ENCODE data around the gene MYMX. TPM values are rescaled to one million over a fixed set of nuclear protein-coding genes. Genes with fewer than 3 reads are reported as not detected.

The MYMX gene
- total RNA-seq, 1 experiment from 2014 or later, result not detected

- ATAC-seq (no peak), DNase-seq (ENCODE audit: low read depth, low spot score) (no peak)
- ChIA-PET CTCF (no interaction called here), RAD21 (ENCODE audit: low non-redundant PET in 1 of 2, low total read pairs in 2 of 2, uncharacterized antibody in 2 of 2, unreplicated experiment in 2 of 2) (no interaction called here), POLR2A (interaction anchor here (0.9 kb wide), 1 partner anchor 17 kb away, joined by 3 read pairs; no protein-coding TSS in a partner anchor)
- Histone ChIP-seq H2AFZ (ENCODE audit: low read depth, low read length, poor library complexity, severe bottlenecking) (no peak overlapping the region), H3K27me3 (ENCODE audit: insufficient read depth, low read length) (no peaks in the 10 kb centered on the region), H3K27ac (ENCODE audit: low read depth, low read length) (no peak overlapping the region), H3K36me3 (ENCODE audit: control insufficient read depth in 1 of 2, insufficient read depth in 2 of 2, low read length in 2 of 2) (no peaks in the 10 kb centered on the region), H3K79me2 (ENCODE audit: insufficient read depth, low read length) (no peaks in the 10 kb centered on the region), H3K4me3 (replicated peaks in 1 of 2; ENCODE audit: low read depth in 1 of 2, low read length in 2 of 2) (no peak overlapping the region), H3K4me2 (ENCODE audit: low read length) (no peak overlapping the region), H3K9me3 (ENCODE audit: control insufficient read depth in 1 of 2, insufficient read depth in 1 of 2, low read depth in 1 of 2, low read length in 2 of 2) (no peaks in the 10 kb centered on the region), H3K9ac (ENCODE audit: low read length) (no peak overlapping the region), H3K4me1 (ENCODE audit: control insufficient read depth in 1 of 2, insufficient read depth in 2 of 2, low read length in 2 of 2) (peaks cover 0 to 17% of the 10 kb centered on the region in 2 experiments; a peak in 3 of 4 replicates), H4K20me1 (ENCODE audit: insufficient read depth) (no peaks in the 10 kb centered on the region), H3K9me2 (ENCODE audit: insufficient read depth) (no peaks in the 10 kb centered on the region)
- no TSS peak for BruUV-seq (replicated peaks)
- intact Hi-C loops (cut with micrococcal nuclease), result no loop called here
- TF ChIP-seq YY1 (IDR thresholded peaks at IDR 0.05; ENCODE audit: extremely low read depth, insufficient replicate concordance, low read depth, low read length) (no peak), EZH2phosphoT487 (IDR thresholded peaks at IDR 0.05; ENCODE audit: borderline replicate concordance) (no peak), POLR2A (IDR thresholded peaks at IDR 0.05; ENCODE audit: borderline replicate concordance, extremely low read depth, insufficient read depth, insufficient read length) (no peak), CEBPB (IDR thresholded peaks at IDR 0.05; ENCODE audit: low read depth) (no peak), ZNF274 (IDR thresholded peaks at IDR 0.05; ENCODE audit: low read depth, low read length) (no peak), CTCF (IDR thresholded peaks at IDR 0.05 in 2 of 3, conservative IDR thresholded peaks at IDR 0.05 in 1 of 3; ENCODE audit: borderline replicate concordance in 1 of 3, insufficient read depth in 1 of 3, low read depth in 2 of 3, low read length in 2 of 3) (no peak), SIN3A (IDR thresholded peaks at IDR 0.05; ENCODE audit: low read depth) (no peak), REST (IDR thresholded peaks at IDR 0.05; ENCODE audit: low read depth) (no peak)
Measured at GRCh38 chr6:44178424-44179071, 38.2 kb upstream of the MYMX start.
